Neural cell (in vitro differentiated cells): ENCODE measurements around the gene CACNA1S. TPM values are rescaled to one million over a fixed set of nuclear protein-coding genes. Genes with fewer than 3 reads are reported as not detected.

Source experiments
- H2AFZ ChIP-seq: fragments of 200-600, 300-800 bp; sonication (generic), shearing (Covaris generic); 2 replicates; pipeline ENCODE4 v1.6.0; 2014; ENCODE audit warnings: low read depth, mild to moderate bottlenecking, antibody characterized with exemption, low read length, moderate library complexity
- H3F3A ChIP-seq: fragments of 200-600 bp; shearing (Covaris generic); 2 replicates; pipeline ENCODE4 v1.6.1; 2016; ENCODE audit warnings: mild to moderate bottlenecking, moderate library complexity, mixed read lengths, antibody characterized with exemption, low read length; ENCODE audit not compliant: insufficient read depth, poor library complexity, severe bottlenecking
- H3K27ac ChIP-seq: fragments of 200-600, 300-800 bp; sonication (generic), shearing (Covaris generic); 2 replicates; pipeline ENCODE4 v1.5.1; 2014; ENCODE audit warnings: mild to moderate bottlenecking, low read length, moderate library complexity
- H3K27me3 ChIP-seq: fragments of 300-800, 200-600 bp; sonication (generic), shearing (Covaris generic); 2 replicates; pipeline ENCODE4 v1.6.0; 2014; ENCODE audit warnings: mild to moderate bottlenecking, low read depth, low read length, moderate library complexity; ENCODE audit not compliant: insufficient read depth
- H3K36me3 ChIP-seq: fragments of 300-800, 200-600 bp; sonication (generic), shearing (Covaris generic); 2 replicates; pipeline ENCODE4 v1.5.1; 2014; ENCODE audit warnings: mild to moderate bottlenecking, antibody characterized with exemption, low read length, moderate library complexity; ENCODE audit not compliant: insufficient read depth
- H3K4me2 ChIP-seq: fragments of 300-800, 200-600 bp; sonication (generic), shearing (Covaris generic); 2 replicates; pipeline ENCODE4 v1.6.0; 2014; ENCODE audit warnings: mild to moderate bottlenecking, low read length
- H3K4me3 ChIP-seq: fragments of 300-800, 200-600 bp; sonication (generic), shearing (Covaris generic); 2 replicates; pipeline ENCODE4 v1.5.1; 2014; ENCODE audit warnings: mild to moderate bottlenecking, low read length, moderate library complexity
- H3K79me2 ChIP-seq: fragments of 200-600 bp; shearing (Covaris generic); replicated peaks from 2 replicates; pipeline ENCODE4 v1.6.0; 2014; ENCODE audit warnings: mild to moderate bottlenecking, low read length, moderate library complexity; ENCODE audit not compliant: insufficient read depth
- H3K9ac ChIP-seq: fragments of 300-800, 200-600 bp; sonication (generic), shearing (Covaris generic); 2 replicates; pipeline ENCODE4 v1.6.1; 2016; ENCODE audit warnings: mild to moderate bottlenecking, low read length, mixed read lengths
- H3K9me2 ChIP-seq: fragments of 200-600 bp; shearing (Covaris generic); 2 replicates; pipeline ENCODE4 v1.6.1; 2016; ENCODE audit warnings: mild to moderate bottlenecking, low read length, mixed read lengths; ENCODE audit not compliant: insufficient read depth
- H3K9me3 ChIP-seq: fragments of 200-600, 300-800 bp; sonication (generic), shearing (Covaris generic); 2 replicates; pipeline ENCODE4 v1.6.1; 2016; ENCODE audit warnings: mild to moderate bottlenecking, mixed run types, low read length, moderate library complexity, mixed read lengths
- H4K20me1 ChIP-seq: fragments of 200-600 bp; shearing (Covaris generic); 2 replicates; pipeline ENCODE4 v1.6.1; 2016; ENCODE audit warnings: mild to moderate bottlenecking, mixed run types; ENCODE audit not compliant: insufficient read depth
- CTCF ChIP-seq: fragments of 450-650 bp; IDR thresholded peaks from 2 replicates; pipeline ENCODE4 v1.5.1; 2014; ENCODE audit warnings: antibody characterized with exemption, mild to moderate bottlenecking, moderate library complexity; ENCODE audit not compliant: poor library complexity, severe bottlenecking
- EP300 ChIP-seq: fragments of 450-650 bp; conservative IDR thresholded peaks from 2 replicates; pipeline ENCODE4 v1.6.1; 2014; ENCODE audit warnings: antibody characterized with exemption, mild to moderate bottlenecking, moderate library complexity; ENCODE audit not compliant: poor library complexity, severe bottlenecking
- EZH2 ChIP-seq: fragments of 200-600, 300-800 bp; shearing (Covaris generic), sonication (generic); IDR thresholded peaks from 2 replicates; pipeline ENCODE4 v1.6.1; 2014; ENCODE audit warnings: antibody characterized with exemption, low read length, borderline replicate concordance, mild to moderate bottlenecking; ENCODE audit not compliant: insufficient read depth, poor library complexity, severe bottlenecking
- MXI1 ChIP-seq: fragments of 450-650 bp; conservative IDR thresholded peaks from 2 replicates; pipeline ENCODE4 v1.6.1; 2014; ENCODE audit warnings: antibody characterized with exemption, mild to moderate bottlenecking; ENCODE audit not compliant: poor library complexity, severe bottlenecking
- POLR2AphosphoS5 ChIP-seq: IDR thresholded peaks from 2 replicates; pipeline ENCODE4 v1.6.1; 2012
- RAD21 ChIP-seq: fragments of 450-650 bp; conservative IDR thresholded peaks from 2 replicates; pipeline ENCODE4 v1.6.1; 2014; ENCODE audit warnings: antibody characterized with exemption, mild to moderate bottlenecking, moderate library complexity
- SMC3 ChIP-seq: fragments of 450-650 bp; conservative IDR thresholded peaks from 2 replicates; pipeline ENCODE4 v1.6.1; 2014; ENCODE audit warnings: antibody characterized with exemption, mild to moderate bottlenecking, moderate library complexity; ENCODE audit not compliant: poor library complexity
- TAF1 ChIP-seq: IDR thresholded peaks from 2 replicates; pipeline ENCODE4 v1.6.1; 2012; ENCODE audit warnings: low read depth
- polyA plus RNA-seq: library from polyadenylated mRNA; depleted of rRNA; stranded (reverse); fragments of >200 nt; gene quantifications from 2 replicates; pipeline ENCODE4 v1.2.3, GENCODE V29; 2014
- TF ChIP-seq, protein P1 (sequence below): IDR thresholded peaks from 2 replicates; pipeline ENCODE4 v1.6.1; 2012; ENCODE audit warnings: borderline replicate concordance

The CACNA1S gene
- polyA plus RNA-seq, 1 donor from 2014 or later: 0.05 TPM

DNA sequence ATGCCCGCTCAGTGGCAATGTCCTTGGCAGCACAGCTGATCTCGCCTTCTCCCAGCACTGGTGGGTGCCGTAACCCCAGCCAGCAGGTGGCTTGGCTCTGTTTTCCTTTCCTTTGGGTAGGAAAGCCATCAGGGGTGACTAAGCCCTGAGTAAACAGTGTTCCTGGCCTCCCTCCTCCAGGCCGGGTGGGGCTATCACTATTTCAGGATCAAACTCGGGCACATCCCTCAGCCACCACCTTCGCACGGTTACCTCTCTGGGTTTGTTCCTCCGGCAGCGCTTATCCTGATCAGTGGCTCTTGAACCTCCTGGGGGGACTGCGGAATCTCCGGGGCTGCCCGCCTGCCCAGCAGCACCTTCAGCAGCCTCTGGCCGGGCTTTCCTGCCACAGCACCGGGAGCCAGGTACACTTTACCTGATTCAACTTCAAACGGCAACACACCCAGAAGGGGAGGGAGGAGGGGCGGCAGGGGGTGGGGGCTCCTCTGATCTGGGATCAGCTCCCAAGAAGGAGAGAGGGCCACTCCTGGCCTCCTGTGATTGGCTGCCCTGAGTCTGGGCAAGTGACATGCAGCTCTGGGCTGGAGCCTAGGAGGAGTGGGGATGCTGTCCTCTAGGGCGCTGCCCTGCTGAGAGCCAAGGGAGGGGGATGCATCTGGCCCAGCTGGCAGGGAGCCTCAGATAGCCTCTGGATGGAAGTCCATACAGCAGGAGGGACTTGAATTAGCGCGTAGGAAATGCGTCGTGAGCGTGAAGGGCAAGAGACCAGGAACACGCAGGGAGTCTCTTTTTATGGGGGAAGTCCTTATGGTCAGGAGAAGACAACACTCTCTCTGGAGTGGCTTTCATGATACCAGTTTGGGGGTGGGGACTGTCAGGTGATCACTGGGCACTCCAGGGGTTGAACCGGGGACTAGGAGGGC is 14.9 kb upstream of the CACNA1S start, which contains the start of gene ASCL5:
ASCL5 (minus strand) TSS at position 353 of the 923 bp plus-strand sequence. CDS start 11,812 bp downstream, outside the sequence.
- Histone ChIP-seq H3K27ac (no peak within 1 kb of the TSS), H3K79me2 (no peaks in the 10 kb centered on the region), H2AFZ (no peak within 1 kb of the TSS), H3K36me3 (no peaks in the 10 kb centered on the region), H3K9me3 (no peaks in the 10 kb centered on the region), H3K9ac (no peak within 1 kb of the TSS), H4K20me1 (no peaks in the 10 kb centered on the region), H3K4me2 (no peak within 1 kb of the TSS), H3F3A (no peaks in the 10 kb centered on the region), H3K27me3 (no peaks in the 10 kb centered on the region), H3K9me2 (no peaks in the 10 kb centered on the region), H3K4me3 (no peak within 1 kb of the TSS)
- no peak for TF ChIP-seq CTCF
- no peak for TF ChIP-seq EZH2
- TF ChIP-seq TAF1: no peak
- TF ChIP-seq MXI1: no peak
- no peak for TF ChIP-seq POLR2AphosphoS5
- TF ChIP-seq SMC3: no peak
- TF ChIP-seq RAD21: no peak

- Histone ChIP-seq H3K79me2 (no peaks in the 10 kb centered on the region), H4K20me1 (no peaks in the 10 kb centered on the region), H3K9ac (no peak overlapping the region), H3K36me3 (no peaks in the 10 kb centered on the region), H3K27me3 (no peaks in the 10 kb centered on the region), H3K4me2 (no peak overlapping the region), H3K9me3 (no peaks in the 10 kb centered on the region), H2AFZ (no peak overlapping the region), H3F3A (no peaks in the 10 kb centered on the region), H3K4me3 (no peak overlapping the region), H3K27ac (no peak overlapping the region), H3K9me2 (no peaks in the 10 kb centered on the region)
- TF ChIP-seq EZH2: no peak
- TF ChIP-seq CTCF: no peak
- no peak for TF ChIP-seq MXI1
- TF ChIP-seq TAF1: no peak
- TF ChIP-seq RAD21: no peak
Measured at GRCh38 chr1:201126463-201126831, 14.2 kb upstream of the CACNA1S start.

- Histone ChIP-seq H3K9me2 (no peaks in the 10 kb centered on the region), H3K27me3 (no peaks in the 10 kb centered on the region), H3K36me3 (no peaks in the 10 kb centered on the region), H3K4me2 (no peak overlapping the region), H2AFZ (no peak overlapping the region), H3K9ac (no peak overlapping the region), H3K27ac (no peak overlapping the region), H4K20me1 (no peaks in the 10 kb centered on the region), H3K9me3 (no peaks in the 10 kb centered on the region), H3K79me2 (no peaks in the 10 kb centered on the region), H3K4me3 (no peak overlapping the region), H3F3A (no peaks in the 10 kb centered on the region)
- TF ChIP-seq TAF1 (no peak), SMC3 (no peak), CTCF (no peak), RAD21 (no peak), EP300 (no peak), MXI1 (no peak), POLR2AphosphoS5 (no peak), EZH2 (no peak)
- TF ChIP-seq, protein P1, sequence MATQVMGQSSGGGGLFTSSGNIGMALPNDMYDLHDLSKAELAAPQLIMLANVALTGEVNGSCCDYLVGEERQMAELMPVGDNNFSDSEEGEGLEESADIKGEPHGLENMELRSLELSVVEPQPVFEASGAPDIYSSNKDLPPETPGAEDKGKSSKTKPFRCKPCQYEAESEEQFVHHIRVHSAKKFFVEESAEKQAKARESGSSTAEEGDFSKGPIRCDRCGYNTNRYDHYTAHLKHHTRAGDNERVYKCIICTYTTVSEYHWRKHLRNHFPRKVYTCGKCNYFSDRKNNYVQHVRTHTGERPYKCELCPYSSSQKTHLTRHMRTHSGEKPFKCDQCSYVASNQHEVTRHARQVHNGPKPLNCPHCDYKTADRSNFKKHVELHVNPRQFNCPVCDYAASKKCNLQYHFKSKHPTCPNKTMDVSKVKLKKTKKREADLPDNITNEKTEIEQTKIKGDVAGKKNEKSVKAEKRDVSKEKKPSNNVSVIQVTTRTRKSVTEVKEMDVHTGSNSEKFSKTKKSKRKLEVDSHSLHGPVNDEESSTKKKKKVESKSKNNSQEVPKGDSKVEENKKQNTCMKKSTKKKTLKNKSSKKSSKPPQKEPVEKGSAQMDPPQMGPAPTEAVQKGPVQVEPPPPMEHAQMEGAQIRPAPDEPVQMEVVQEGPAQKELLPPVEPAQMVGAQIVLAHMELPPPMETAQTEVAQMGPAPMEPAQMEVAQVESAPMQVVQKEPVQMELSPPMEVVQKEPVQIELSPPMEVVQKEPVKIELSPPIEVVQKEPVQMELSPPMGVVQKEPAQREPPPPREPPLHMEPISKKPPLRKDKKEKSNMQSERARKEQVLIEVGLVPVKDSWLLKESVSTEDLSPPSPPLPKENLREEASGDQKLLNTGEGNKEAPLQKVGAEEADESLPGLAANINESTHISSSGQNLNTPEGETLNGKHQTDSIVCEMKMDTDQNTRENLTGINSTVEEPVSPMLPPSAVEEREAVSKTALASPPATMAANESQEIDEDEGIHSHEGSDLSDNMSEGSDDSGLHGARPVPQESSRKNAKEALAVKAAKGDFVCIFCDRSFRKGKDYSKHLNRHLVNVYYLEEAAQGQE: no peak
Measured at GRCh38 chr1:201125800-201126199, 13.6 kb upstream of the CACNA1S start.
